Measurements from ENCODE around the gene AGPAT3. TPM values are rescaled to one million over a fixed set of nuclear protein-coding genes. Genes with fewer than 3 reads are reported as not detected.

AGPAT3 gene
- total RNA-seq, 1 experiment from 2014 or later = 13.0 TPM

DNA sequence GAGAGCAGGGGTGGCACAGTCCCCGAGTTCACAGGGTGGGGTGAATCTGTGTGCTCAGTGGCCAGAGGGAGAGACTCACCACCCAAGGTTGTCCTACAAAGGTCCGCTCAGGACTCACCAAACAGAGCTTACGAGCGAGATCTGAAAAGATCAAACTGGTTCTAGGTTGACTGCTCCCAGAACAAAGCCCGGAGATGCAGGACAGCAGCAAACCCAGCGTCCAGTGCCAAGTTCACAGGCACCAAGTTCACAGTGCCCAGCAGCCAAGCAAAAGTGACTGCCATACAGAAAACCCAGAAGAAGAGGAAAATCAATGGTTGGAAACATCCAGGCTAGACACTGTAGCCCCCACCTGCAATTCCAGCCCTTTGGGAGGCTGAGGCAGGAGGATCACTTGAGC is 35.7 kb downstream of the AGPAT3 start:
- Histone ChIP-seq H2BK5ac (ENCODE audit: insufficient read length, low read length) (no peak overlapping the region), H3K9me3 (ENCODE audit: control insufficient read depth, low read depth, low read length) (no peaks in the 10 kb centered on the region), H3K23ac (ENCODE audit: insufficient read length, low read depth, low read length) (no peak overlapping the region), H3T11ph (ENCODE audit: low read length) (no peak overlapping the region), H4K91ac (ENCODE audit: insufficient read length, low read depth, low read length) (no peak overlapping the region), H4K5ac (ENCODE audit: insufficient read length, low read depth, low read length) (no peak overlapping the region), H4K8ac (replicated peaks; ENCODE audit: insufficient read length, low read depth, low read length) (no peak overlapping the region), H2BK12ac (ENCODE audit: insufficient read length, low read depth, low read length) (no peak overlapping the region), H2BK120ac (ENCODE audit: low read depth, low read length, poor library complexity, severe bottlenecking) (no peak overlapping the region), H3K27me3 (ENCODE audit: insufficient read depth, low read length) (no peaks in the 10 kb centered on the region), H2AFZ (ENCODE audit: low read length) (no peak overlapping the region), H3K18ac (ENCODE audit: insufficient read length, low read depth, low read length) (no peak overlapping the region), H4K20me1 (ENCODE audit: control insufficient read depth, insufficient read depth, insufficient read length) (no peaks in the 10 kb centered on the region), H3K23me2 (ENCODE audit: insufficient read length, low read depth, low read length, poor library complexity, severe bottlenecking) (no peaks in the 10 kb centered on the region), H3K79me1 (ENCODE audit: insufficient read depth, low read depth, low read length, poor library complexity, severe bottlenecking) (no peaks in the 10 kb centered on the region), H3K27ac (ENCODE audit: insufficient read length, low read depth, low read length) (no peak overlapping the region), H2BK20ac (ENCODE audit: low read depth, low read length, poor library complexity, severe bottlenecking) (no peak overlapping the region), H3K4me1 (ENCODE audit: insufficient read depth, low read length) (no peaks in the 10 kb centered on the region), H3K14ac (ENCODE audit: insufficient read depth, low read length) (no peak overlapping the region; the same call in 1 of the 2 replicates), H3K79me2 (ENCODE audit: insufficient read depth, low read length) (no peaks in the 10 kb centered on the region), H3K56ac (ENCODE audit: insufficient read length, low read depth, low read length) (no peak overlapping the region), H2AK5ac (ENCODE audit: insufficient read length, low read length) (no peak overlapping the region), H3K9ac (ENCODE audit: extremely low read depth, insufficient read length, low read length) (no peak overlapping the region), H3K4me2 (ENCODE audit: insufficient read depth, insufficient read length, low read length) (no peak overlapping the region), H2BK15ac (ENCODE audit: low read depth, low read length) (no peak overlapping the region), H3K4ac (ENCODE audit: low read depth, low read length) (no peak overlapping the region)
- TF ChIP-seq, protein P1, sequence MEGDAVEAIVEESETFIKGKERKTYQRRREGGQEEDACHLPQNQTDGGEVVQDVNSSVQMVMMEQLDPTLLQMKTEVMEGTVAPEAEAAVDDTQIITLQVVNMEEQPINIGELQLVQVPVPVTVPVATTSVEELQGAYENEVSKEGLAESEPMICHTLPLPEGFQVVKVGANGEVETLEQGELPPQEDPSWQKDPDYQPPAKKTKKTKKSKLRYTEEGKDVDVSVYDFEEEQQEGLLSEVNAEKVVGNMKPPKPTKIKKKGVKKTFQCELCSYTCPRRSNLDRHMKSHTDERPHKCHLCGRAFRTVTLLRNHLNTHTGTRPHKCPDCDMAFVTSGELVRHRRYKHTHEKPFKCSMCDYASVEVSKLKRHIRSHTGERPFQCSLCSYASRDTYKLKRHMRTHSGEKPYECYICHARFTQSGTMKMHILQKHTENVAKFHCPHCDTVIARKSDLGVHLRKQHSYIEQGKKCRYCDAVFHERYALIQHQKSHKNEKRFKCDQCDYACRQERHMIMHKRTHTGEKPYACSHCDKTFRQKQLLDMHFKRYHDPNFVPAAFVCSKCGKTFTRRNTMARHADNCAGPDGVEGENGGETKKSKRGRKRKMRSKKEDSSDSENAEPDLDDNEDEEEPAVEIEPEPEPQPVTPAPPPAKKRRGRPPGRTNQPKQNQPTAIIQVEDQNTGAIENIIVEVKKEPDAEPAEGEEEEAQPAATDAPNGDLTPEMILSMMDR (conservative IDR thresholded peaks at IDR 0.05) = no peak
- H3K4me1 Mint-ChIP-seq = peaks cover 0 to 5% of the 10 kb centered on the region in 2 experiments; a peak in 2 of 4 replicates
- peaks cover 17 to 19% of the 10 kb centered on the region in 2 experiments for H3K9me3 Mint-ChIP-seq
- H3K4me3 Mint-ChIP-seq = no peak overlapping the region
- peaks cover 10 to 12% (median 11%) of the 10 kb centered on the region in 3 experiments for H3K36me3 Mint-ChIP-seq (ENCODE audit: insufficient read depth in 1 of 3, low read depth in 3 of 3)
- no peak for DNase-seq
- peaks cover 5% of the 10 kb centered on the region for H3K27me3 Mint-ChIP-seq (ENCODE audit: low read depth)
- WGBS (ENCODE audit: extremely low coverage, insufficient read length, low lambda C conversion rate) = no CpG with 5 or more reads among the region's 6 CpGs
- no peak overlapping the region for H3K27ac Mint-ChIP-seq
